Measurements from ENCODE around the gene SIRPA. TPM values are rescaled to one million over a fixed set of nuclear protein-coding genes. Genes with fewer than 3 reads are reported as not detected.

Gene SIRPA
- total RNA-seq, 1 experiment from 2014 or later, result 6.2 TPM

DNA sequence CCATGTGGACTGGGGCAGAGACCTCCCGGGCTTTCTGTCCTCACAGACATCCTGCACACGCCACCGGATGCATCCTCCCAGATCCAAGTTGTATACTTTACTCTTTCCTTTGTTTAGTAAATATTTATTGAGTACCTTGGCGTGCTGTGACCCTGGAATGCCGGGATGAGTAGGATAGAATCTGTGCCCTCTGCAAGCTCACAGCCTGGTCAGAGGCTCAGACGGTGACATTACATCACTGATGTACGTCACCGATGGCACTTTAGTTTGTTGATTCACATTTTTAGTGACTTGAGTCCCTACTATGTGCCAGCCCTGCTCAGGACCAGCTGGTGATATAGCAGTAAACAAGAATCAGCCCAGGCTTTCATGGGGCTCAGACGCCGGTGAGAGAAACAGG is 32.9 kb downstream of the SIRPA start:
- DNase-seq (ENCODE audit: extremely low read depth, low read depth), result no peak

DNA sequence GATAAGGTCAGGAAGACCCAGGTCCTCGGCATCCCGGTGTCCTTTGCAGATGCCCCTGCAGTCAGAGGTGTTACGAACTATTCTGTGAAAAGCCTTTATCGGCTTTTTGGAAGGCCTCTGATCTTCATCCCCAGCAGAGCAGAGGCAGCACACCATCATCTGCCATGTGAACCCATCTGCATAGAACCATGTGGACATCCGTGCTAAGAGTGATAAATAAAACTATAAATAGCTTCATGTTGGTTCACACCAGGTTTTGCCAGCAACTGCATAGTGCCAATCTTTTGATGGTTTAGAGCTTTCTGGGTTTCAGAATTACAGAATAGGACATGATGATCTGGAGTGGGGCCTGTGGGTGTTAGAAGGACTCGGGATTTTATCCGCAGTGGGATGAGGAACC is 33.6 kb downstream of the SIRPA start:
- DNase-seq (ENCODE audit: extremely low read depth, low read depth), result no peak

DNA sequence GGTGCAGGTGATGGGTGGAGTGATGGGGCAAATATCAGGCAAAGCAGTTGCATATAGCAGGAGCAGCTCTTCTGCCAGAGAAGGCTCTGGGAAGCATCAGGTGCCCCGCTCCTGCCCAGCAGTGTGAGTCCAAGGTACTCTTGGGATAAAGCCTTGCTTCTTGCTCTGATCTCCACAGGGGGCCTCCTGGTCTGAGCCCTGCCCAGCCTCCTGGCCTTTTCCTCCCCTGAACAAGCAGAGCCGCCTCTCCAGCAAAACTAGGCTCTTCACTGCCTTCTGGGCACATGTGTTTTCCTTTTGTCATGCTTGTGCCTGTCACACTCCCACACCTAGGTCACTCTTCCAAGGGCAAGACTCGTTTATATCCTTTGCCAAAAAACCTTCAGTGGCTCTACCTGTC is 34.3 kb downstream of the SIRPA start:
- DNase-seq (ENCODE audit: extremely low read depth, low read depth), result no peak

DNA sequence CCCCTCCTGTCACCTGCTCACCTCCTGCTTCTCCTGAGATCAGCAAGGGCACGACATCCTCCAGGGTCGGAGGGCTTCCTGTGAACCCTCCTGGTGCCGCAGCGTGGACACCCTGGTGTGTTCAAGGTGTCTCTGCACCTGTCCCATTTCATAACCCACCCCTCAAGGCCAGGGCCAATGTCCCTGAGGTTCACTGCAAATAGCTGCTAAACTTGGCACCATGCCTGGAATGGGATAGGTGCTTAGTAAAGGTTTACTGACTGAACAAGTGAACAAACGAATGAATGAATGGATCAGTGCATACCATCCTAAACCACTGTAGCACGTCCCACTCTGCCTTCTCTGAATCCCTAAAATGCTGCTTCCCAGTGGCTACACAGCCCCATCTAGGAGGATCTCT is 35.0 kb downstream of the SIRPA start:
- no peak for DNase-seq (ENCODE audit: extremely low read depth, low read depth)

DNA sequence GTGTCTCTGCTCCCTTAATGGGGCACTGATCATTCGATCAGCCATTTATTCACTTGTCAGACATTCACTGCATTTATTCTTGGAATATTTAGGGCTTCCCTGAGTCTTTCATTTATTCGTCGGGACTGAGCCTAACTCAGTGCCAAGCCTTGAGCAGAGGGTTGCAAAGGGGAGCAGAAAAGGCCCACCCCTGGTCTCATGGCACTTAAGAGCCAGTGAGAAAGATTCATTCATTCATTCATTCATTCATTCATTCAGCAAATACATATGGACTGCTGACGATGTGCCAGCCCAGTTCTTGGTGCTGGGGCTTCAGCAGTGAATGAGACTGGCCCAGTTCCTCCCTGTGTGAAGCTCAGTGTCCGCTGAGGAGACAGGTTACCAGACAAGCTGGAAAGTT is 36.6 kb downstream of the SIRPA start:
- DNase-seq (ENCODE audit: extremely low read depth, low read depth), result no peak

DNA sequence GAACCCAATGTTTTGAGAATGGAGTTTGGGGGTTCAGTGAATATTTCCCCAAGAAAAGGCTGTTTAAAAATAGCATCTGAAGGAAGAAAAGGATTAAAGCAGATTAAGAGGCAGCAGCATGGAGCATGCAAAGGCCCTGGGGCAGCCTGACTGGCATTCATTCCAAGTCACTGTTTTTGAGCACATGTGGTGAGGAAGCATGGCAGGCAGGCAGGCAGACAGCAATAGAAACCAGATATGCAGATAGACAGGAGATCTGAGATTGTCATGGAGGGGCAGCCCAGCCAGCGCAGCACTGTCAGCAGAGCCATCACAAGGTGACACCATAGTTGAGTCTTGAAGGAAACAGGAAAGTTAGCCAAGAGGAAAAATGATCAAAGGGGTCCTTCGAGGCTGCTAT is 37.8 kb downstream of the SIRPA start:
- no peak for DNase-seq (ENCODE audit: extremely low read depth, low read depth)

DNA sequence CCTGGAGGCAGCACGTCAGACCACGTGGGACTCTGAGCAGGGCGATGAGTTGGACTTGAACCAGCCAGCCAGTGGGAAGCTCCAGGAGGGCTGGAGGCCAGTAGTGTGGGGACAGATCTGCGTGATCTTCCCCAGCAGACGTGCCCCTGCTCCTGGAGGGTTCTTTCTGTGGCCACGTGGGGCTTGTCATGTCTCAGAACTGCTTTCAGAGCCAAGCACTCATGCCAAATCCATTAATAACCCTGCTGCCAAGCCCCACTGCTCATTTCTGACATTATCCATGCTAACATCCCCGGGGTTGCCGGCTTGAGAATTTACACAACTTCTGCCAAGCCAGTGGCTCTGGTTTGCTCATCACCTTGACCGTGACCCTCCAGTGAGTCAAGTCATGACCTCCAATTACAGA is 38.3 kb downstream of the SIRPA start:
- no peak for DNase-seq (ENCODE audit: extremely low read depth, low read depth)

DNA sequence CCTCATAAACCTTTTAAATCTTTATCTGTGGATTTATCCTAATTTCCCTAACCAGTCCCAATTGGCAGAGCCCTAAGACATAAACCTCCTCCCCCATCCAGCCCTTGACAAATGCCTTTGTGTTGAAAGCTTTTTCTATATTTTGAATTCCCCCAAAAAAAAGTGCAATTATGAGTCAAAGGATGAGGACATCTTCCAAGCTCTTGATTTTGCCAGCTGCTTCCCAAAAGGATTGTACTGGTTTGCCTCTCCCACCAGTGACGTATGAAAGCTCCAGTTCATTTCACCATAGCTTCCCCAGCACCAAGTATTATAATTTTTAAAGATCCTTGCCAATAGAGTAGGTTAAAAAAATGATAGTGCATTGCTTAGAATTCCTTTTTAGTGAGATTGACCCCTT is 38.9 kb downstream of the SIRPA start:
- no peak for DNase-seq (ENCODE audit: extremely low read depth, low read depth)

DNA sequence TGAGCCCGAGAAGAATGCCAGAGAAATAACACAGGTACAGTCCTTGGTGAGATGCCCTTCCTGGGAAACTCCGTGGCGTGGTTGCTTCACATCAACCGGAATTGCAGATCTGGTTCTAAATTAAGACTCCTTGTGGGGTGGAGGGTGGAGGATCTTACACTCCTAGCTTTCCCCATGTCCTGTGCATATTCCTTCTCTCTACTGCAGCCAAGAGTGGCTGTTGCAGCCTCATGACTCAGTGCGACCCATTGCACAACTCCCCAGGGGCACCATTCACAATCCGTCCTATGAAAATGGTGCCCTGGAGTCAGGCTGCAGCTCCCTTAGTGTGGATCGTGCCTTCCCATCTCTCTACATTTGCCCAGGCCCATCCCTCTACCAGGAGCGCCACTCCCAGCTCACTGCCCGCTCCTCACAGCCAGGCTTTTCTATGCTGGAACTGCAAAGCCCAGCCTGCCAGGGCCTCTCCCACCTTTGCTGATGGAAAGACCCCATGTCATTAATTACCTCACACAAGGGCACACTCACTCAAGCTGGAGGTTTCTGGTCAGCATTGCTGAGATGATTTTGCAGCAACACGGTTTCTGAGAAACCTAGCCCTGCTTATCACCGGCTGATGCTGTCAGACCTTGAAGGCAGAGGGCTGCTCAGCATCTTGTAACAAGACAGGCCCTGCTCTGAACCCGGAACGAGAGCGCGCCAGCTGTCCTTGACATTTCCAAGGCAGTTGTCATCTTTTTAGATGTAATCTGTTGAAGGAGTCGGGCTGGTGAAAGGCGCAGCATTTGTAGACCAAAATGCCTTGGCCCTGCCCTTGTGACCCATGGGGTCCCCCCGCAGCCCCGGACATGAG is 39.7 kb downstream of the SIRPA start:
- DNase-seq (ENCODE audit: extremely low read depth, low read depth), result peak; percentile 91

DNA sequence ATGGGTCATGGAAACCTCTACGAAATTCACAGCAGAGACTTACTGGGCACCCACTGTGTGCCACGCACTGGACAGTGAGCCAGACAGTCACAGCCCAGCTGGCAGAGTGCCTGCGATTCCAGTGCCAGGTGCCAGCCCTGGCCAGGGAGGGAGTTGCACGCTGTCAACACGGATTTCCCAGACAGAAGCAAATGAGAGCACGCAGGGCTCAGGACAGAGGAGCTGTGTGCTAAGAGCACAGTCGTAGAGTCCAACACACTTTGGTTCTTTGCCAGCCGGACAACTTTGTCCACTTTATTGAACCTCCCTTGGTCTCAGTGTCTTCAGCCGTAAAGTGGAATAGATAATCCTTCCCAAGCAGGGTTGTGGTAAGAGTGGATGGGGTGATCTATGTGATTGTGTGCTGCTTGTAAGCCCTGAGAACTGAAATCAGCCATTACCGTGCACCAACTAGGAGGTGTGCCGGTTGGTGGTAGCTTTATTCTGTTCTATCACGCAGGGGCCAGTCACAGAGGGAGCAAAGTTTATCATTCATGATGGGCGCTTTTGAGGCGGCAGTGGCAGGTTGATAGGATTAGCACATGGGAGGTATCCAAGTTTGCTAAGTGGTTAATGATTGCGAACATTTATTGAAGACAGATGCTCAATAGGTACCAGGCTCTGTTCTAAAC is 40.6 kb downstream of the SIRPA start:
- no peak for DNase-seq (ENCODE audit: extremely low read depth, low read depth)

DNA sequence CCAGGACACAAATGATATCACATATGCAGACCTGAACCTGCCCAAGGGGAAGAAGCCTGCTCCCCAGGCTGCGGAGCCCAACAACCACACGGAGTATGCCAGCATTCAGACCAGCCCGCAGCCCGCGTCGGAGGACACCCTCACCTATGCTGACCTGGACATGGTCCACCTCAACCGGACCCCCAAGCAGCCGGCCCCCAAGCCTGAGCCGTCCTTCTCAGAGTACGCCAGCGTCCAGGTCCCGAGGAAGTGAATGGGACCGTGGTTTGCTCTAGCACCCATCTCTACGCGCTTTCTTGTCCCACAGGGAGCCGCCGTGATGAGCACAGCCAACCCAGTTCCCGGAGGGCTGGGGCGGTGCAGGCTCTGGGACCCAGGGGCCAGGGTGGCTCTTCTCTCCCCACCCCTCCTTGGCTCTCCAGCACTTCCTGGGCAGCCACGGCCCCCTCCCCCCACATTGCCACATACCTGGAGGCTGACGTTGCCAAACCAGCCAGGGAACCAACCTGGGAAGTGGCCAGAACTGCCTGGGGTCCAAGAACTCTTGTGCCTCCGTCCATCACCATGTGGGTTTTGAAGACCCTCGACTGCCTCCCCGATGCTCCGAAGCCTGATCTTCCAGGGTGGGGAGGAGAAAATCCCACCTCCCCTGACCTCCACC is 42.2 kb downstream of the SIRPA start:
- DNase-seq (ENCODE audit: extremely low read depth, low read depth), result no peak

DNA sequence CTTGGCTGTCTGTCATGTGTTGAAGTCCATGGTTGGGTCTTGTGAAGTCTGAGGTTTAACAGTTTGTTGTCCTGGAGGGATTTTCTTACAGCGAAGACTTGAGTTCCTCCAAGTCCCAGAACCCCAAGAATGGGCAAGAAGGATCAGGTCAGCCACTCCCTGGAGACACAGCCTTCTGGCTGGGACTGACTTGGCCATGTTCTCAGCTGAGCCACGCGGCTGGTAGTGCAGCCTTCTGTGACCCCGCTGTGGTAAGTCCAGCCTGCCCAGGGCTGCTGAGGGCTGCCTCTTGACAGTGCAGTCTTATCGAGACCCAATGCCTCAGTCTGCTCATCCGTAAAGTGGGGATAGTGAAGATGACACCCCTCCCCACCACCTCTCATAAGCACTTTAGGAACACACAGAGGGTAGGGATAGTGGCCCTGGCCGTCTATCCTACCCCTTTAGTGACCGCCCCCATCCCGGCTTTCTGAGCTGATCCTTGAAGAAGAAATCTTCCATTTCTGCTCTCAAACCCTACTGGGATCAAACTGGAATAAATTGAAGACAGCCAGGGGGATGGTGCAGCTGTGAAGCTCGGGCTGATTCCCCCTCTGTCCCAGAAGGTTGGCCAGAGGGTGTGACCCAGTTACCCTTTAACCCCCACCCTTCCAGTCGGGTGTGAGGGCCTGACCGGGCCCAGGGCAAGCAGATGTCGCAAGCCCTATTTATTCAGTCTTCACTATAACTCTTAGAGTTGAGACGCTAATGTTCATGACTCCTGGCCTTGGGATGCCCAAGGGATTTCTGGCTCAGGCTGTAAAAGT is 43.5 kb downstream of the SIRPA start:
- DNase-seq (ENCODE audit: extremely low read depth, low read depth), result no peak

DNA sequence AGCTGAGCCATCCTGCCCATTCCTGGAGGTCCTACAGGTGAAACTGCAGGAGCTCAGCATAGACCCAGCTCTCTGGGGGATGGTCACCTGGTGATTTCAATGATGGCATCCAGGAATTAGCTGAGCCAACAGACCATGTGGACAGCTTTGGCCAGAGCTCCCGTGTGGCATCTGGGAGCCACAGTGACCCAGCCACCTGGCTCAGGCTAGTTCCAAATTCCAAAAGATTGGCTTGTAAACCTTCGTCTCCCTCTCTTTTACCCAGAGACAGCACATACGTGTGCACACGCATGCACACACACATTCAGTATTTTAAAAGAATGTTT is 44.0 kb downstream of the SIRPA start:
- DNase-seq (ENCODE audit: extremely low read depth, low read depth), result no peak

DNA sequence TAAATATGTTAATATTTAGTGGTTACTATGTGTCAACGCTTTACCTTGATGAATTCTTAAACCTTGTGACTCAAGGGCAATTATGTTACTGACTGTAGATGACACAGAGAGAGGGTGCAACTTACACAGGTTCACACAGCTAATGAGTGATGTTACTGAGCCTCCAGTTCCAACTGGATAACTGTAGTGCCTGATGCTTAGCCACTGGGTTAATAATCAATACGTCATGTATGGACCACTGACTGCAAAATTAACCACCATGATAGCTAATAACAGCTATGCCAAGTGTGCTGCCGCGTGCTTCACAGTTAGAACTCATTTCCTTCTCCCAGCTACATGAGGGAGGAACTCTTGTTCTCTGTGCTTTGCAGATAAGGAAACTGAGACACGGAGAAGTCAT is 45.4 kb downstream of the SIRPA start:
- no peak for DNase-seq (ENCODE audit: extremely low read depth, low read depth)

DNA sequence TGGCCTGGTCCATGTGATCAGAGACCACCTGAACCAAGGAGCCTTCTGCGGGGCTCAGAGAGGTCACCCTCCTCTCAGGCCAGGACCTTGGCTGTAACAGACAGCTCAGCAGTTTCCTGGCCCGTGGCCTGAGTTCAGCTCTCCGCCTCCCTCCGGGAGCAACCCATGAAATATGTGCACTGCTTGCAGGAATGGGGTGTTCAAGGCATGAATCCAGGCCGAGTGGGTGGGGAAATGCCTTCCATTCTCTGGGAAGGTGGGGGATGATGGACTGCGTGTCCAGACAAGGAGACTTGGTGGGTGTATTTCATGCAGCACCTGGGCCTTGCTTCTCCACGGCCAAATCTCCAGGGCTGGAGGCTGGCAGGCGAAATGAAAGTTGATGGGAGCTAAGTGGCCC is 46.0 kb downstream of the SIRPA start:
- no peak for DNase-seq (ENCODE audit: extremely low read depth, low read depth)

DNA sequence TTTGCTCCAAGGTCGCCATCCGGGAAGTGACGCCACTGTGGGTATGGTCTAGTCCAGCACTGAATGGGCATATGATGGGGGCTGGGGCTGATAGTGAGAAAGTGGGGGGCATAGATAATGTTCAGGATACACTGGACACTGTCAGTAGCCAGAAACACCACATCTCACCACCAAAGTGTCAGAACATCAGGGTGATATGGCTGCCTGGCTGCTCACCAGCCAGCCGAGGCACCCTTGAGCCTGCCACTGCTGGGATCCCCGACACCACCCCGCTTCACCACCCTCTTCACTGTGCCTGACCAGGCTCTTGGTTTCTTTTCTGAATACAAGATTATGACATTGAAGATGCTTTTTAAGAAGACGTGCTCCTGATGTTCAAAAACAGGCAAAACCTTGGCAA is 46.9 kb downstream of the SIRPA start:
- DNase-seq (ENCODE audit: extremely low read depth, low read depth), result no peak

DNA sequence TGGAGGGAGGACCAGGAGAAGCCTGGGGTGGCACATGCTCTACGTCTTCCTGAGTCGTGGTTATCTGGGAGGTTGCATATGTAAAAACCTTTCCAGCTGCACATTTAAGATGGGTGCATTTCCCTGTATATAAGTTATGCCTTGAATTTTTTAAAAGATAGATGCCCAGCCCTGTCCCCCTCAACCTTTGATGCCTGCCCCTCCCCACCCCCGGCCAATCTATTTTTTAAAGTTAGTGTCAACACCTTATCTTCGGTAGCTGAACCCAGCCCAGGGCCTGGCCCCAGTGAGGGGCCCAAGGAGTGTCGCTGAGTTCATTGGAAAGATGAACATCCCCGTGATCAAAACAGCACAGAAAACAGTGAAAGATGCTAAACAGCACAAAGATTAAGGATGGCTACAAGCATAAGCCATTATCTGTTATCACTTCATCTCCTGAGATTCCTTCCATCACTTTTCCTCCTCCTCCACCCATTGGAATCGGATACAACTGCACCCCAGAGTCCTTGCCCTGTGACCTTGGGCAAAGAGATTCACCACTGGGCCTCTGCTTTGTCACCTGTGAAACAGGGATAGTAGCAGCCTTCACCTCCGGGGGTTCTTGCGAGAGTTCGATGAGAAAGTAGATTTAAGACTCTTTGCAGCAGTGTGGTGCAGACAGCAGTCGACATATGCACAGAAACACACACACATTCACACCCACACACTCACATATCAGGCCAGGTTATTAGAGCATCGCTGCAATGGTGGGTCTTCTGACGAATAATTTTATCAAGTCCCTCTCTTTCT is 47.5 kb downstream of the SIRPA start:
- DNase-seq (ENCODE audit: extremely low read depth, low read depth), result no peak

DNA sequence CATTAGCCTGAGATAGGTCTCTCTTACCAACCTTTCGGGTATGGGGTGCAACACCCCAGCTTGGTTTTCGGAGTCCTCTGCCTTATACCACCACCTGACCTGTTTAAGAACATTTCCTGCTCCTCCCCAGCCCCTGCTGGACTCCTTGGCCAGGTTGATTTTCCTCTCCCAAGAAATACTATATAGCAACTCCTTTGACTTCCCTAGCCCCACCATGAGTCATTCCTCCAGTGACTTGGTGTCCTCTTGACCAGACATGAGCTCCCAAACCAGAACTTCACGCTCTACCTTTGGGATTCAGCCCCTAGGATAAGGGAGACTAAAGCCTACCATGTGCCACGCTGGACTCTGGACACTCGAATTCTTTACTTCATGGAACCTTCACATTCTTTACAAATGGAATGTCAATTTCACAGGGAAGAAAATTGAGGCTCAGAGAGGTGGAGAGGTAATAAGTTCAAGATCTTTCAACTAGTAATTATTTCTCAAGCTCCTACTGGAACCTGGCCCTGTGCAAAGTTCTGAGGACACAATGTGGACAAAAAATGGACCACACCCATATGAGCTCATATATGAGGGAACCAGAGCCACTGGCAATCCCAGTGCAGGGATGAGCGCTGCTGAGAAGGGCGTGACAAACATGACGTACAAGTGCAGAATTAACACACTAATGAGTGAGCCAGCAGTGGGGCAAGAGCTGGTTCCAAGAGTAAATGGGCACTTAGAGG is 48.2 kb downstream of the SIRPA start:
- DNase-seq (ENCODE audit: extremely low read depth, low read depth), result peak; percentile 54

DNA sequence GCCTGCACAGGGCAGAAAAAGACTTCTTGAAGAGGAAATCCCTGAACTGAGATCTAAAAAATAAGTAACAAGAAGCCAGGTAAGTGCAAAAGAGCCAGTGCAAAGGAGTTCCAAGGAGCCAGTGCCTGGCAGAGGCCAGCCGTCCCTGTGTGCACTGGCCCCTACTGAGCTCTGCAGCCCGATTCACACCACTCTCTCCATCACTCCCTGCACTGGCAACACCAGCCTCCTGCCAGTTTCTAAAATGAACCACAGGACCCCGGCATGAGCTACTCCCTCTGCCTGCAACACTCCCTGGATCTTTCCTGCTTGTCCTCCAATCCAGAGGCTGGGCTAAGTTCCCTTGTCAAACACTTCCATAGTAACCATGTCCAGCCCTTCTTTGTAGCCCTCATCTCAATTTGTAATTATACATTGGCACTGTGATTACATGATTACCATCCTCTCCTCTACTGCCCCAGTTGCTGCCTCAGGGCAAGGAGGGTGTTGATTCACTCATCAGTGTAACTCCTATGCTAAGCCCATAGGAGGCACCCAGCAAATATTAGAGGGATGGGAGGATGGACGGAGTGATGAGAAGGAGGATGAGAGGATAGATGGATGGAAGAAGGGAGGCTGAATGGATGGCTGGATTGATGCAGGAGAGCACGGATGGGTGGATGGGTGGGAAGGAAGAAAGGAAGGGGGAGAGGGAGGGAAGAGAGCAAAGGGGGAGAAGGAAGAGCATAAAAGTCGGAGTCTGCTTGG is 49.3 kb downstream of the SIRPA start:
- DNase-seq (ENCODE audit: extremely low read depth, low read depth), result no peak

Data from NCI-H460 (cell line).